Keratinocyte (primary cell): ENCODE data around the gene S1PR2.

Source experiments
- EZH2 ChIP-seq: IDR thresholded peaks from one replicate; pipeline ENCODE4 v1.6.1; 2012; ENCODE audit warnings: inconsistent platforms, mild to moderate bottlenecking, low read length, moderate library complexity
- TF ChIP-seq, protein P1 (sequence below), 3 experiments: IDR thresholded peaks in 1 of 3; conservative IDR thresholded peaks in 1 of 3; optimal IDR thresholded peaks in 1 of 3; 2 replicates in 2 of 3; 3 replicates in 1 of 3; pipeline versions ENCODE3 to v1.5.1; 2011; ENCODE audit warnings: low read length in 3 of 3, mild to moderate bottlenecking in 3 of 3, moderate library complexity in 2 of 3, control low read depth in 1 of 3, inconsistent platforms in 1 of 3; ENCODE audit not compliant: insufficient read depth in 2 of 3; ENCODE audit errors: extremely low read depth in 1 of 3

DNA sequence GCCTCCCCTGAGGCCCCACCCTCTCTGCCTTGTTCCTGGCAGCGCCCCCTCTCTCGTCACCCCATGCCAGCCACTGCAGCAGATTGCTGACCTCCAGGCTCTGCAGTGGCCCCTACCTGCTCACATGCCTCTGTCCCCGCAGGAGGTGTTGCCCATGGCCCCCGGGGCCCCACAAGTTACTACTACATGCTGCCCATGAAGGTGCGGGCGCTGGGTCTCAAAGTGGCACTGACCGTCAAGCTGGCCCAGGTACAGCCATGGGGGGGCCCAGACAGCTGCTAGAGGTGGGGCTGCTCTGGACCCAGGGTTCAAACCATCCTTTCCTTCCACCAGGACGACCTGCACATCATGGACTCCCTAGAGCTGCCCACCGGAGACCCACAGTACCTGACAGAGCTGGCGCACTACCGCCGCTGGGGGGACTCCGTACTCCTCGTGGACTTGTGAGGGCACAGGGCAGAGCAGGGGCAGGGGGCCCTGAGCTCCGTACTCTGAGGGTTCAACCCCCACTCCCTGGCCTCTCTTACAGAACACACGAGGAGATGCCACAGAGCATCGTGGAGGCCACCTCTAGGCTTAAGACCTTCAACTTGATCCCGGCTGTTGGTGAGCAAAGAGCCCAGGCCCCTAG is 27.1 kb upstream of the S1PR2 start:
- TF ChIP-seq, protein P1, sequence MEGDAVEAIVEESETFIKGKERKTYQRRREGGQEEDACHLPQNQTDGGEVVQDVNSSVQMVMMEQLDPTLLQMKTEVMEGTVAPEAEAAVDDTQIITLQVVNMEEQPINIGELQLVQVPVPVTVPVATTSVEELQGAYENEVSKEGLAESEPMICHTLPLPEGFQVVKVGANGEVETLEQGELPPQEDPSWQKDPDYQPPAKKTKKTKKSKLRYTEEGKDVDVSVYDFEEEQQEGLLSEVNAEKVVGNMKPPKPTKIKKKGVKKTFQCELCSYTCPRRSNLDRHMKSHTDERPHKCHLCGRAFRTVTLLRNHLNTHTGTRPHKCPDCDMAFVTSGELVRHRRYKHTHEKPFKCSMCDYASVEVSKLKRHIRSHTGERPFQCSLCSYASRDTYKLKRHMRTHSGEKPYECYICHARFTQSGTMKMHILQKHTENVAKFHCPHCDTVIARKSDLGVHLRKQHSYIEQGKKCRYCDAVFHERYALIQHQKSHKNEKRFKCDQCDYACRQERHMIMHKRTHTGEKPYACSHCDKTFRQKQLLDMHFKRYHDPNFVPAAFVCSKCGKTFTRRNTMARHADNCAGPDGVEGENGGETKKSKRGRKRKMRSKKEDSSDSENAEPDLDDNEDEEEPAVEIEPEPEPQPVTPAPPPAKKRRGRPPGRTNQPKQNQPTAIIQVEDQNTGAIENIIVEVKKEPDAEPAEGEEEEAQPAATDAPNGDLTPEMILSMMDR (optimal IDR thresholded peaks at IDR 0.05 in 1 of 3, IDR thresholded peaks at IDR 0.05 in 1 of 3, conservative IDR thresholded peaks at IDR 0.05 in 1 of 3; ENCODE audit: extremely low read depth in 1 of 3, insufficient read depth in 2 of 3, low read length in 3 of 3), result no peak
- no peak for TF ChIP-seq EZH2
